ENCODE data around the gene MCL1. TPM values are rescaled to one million over a fixed set of nuclear protein-coding genes. Genes with fewer than 3 reads are reported as not detected.
A peak's percentile ranks its signal among the peaks of the same experiment; 100 is the strongest.

Gene MCL1
- total RNA-seq, 4 donors from 2014 or later: 212 to 353 (median 317) TPM

GRCh38 chr1:150552911-150553289 is 26.5 kb downstream of the MCL1 start:
- peaks cover 0 to 74% (median 22%) of the 10 kb centered on the region in 3 donors for H3K4me1 ChIP-seq
- ATAC-seq: no peak
- H3K36me3 ChIP-seq: peaks cover 0 to 39% of the 10 kb centered on the region in 2 donors
- peak overlapping the region; percentile 40 to 98 (median 94) for H3K27ac ChIP-seq
- no peak overlapping the region for H3K4me3 ChIP-seq
- TF ChIP-seq POLR2AphosphoS5 (IDR thresholded peaks at IDR 0.05): no peak
- no peak for TF ChIP-seq CTCF (IDR thresholded peaks at IDR 0.05)
- no peak for TF ChIP-seq POLR2A (IDR thresholded peaks at IDR 0.05)
- TF ChIP-seq EP300 (IDR thresholded peaks at IDR 0.05): no peak
- H3K9me3 ChIP-seq: no peaks in the 10 kb centered on the region
- no peaks in the 10 kb centered on the region for H3K27me3 ChIP-seq
- WGBS, 2 donors (ENCODE audit: low coverage in 1 of 2): 94% methylated on average over 3 of the region's 12 CpGs; no CpG with 5 or more reads in 1 of the 2 donors

- Histone ChIP-seq H3K9me3 (no peaks in the 10 kb centered on the region), H3K27me3 (no peaks in the 10 kb centered on the region), H3K4me1 (peaks cover 0 to 72% (median 22%) of the 10 kb centered on the region in 3 donors), H3K36me3 (peaks cover 0 to 34% of the 10 kb centered on the region in 2 donors), H3K4me3 (no peak overlapping the region), H3K27ac (peak overlapping the region; percentile 59 to 98 (median 94))
- peak; percentile 78 for ATAC-seq
- WGBS, 2 donors (ENCODE audit: low coverage in 1 of 2): 20 to 33% methylated on average over 3 to 4 of the region's 13 CpGs
- no peak for TF ChIP-seq EP300 (IDR thresholded peaks at IDR 0.05)
- peak; percentile 95 for TF ChIP-seq POLR2AphosphoS5 (IDR thresholded peaks at IDR 0.05)
- no peak for TF ChIP-seq POLR2A (IDR thresholded peaks at IDR 0.05)
- TF ChIP-seq CTCF (IDR thresholded peaks at IDR 0.05): no peak
Observed at GRCh38 chr1:150552128-150552910, 27.1 kb downstream of the MCL1 start.

GRCh38 chr1:150551784-150552127 is 27.7 kb downstream of the MCL1 start:
- WGBS, 2 donors (ENCODE audit: low coverage in 1 of 2): 33% methylated on average over 1 of the region's 1 CpG; no CpG with 5 or more reads in 1 of the 2 donors
- H3K4me1 ChIP-seq: peaks cover 0 to 68% (median 22%) of the 10 kb centered on the region in 3 donors
- ATAC-seq: no peak
- TF ChIP-seq POLR2A (IDR thresholded peaks at IDR 0.05) (no peak), EP300 (IDR thresholded peaks at IDR 0.05) (no peak), CTCF (IDR thresholded peaks at IDR 0.05) (no peak), POLR2AphosphoS5 (IDR thresholded peaks at IDR 0.05) (no peak)
- no peaks in the 10 kb centered on the region for H3K27me3 ChIP-seq
- peaks cover 0 to 28% of the 10 kb centered on the region in 2 donors for H3K36me3 ChIP-seq
- no peaks in the 10 kb centered on the region for H3K9me3 ChIP-seq
- no peak overlapping the region for H3K4me3 ChIP-seq
- H3K27ac ChIP-seq: peak overlapping the region; percentile 59 to 98 (median 94)

- Histone ChIP-seq H3K4me3 (peak overlapping the region in 1 of 2 donors; percentile 69), H3K4me1 (peaks cover 0 to 64% (median 20%) of the 10 kb centered on the region in 3 donors)
Observed at GRCh38 chr1:150551051-150551783, 28.2 kb downstream of the MCL1 start.

More at GRCh38 chr1:150551051-150551783, 28.2 kb downstream of the MCL1 start:
- H3K36me3 ChIP-seq: peaks cover 0 to 22% of the 10 kb centered on the region in 2 donors
- no peak for TF ChIP-seq CTCF (IDR thresholded peaks at IDR 0.05)
- no peak for TF ChIP-seq POLR2A (IDR thresholded peaks at IDR 0.05)
- TF ChIP-seq POLR2AphosphoS5 (IDR thresholded peaks at IDR 0.05): no peak
- no peak for TF ChIP-seq EP300 (IDR thresholded peaks at IDR 0.05)
- no peaks in the 10 kb centered on the region for H3K27me3 ChIP-seq
- H3K9me3 ChIP-seq: no peaks in the 10 kb centered on the region
- ATAC-seq: no peak
- H3K27ac ChIP-seq: peak overlapping the region; percentile 74 to 98 (median 94)
- WGBS, 2 donors (ENCODE audit: low coverage in 1 of 2): 60 to 82% methylated on average over 4 to 9 of the region's 11 CpGs

Measured in gastroesophageal sphincter (tissue), 4 donors.